Esophagus muscularis mucosa (tissue), 4 donors: ENCODE results near the gene SAP130.

Source experiments
- EP300 ChIP-seq: sonication (generic); formaldehyde crosslinking; IDR thresholded peaks from one replicate; pipeline ENCODE4 v1.6.1; 2017; ENCODE audit warnings: antibody characterized with exemption
- POLR2A ChIP-seq: fragments of 450-650 bp; IDR thresholded peaks from one replicate; pipeline ENCODE4 v1.6.1; 2017; ENCODE audit warnings: antibody characterized with exemption, moderate library complexity, mild to moderate bottlenecking, low read depth
- POLR2AphosphoS5 ChIP-seq, 2 donors: sonication (generic); formaldehyde crosslinking; IDR thresholded peaks; one replicate each; pipeline ENCODE4 v1.6.1; 2017; ENCODE audit warnings: antibody characterized with exemption in 2 of 2
- TF ChIP-seq, protein P1 (sequence below), 3 experiments: fragments of 200-600 bp in 2 of 3; fragments of 450-650 bp in 1 of 3; sonication (generic) in 2 of 3; IDR thresholded peaks; one replicate each; pipeline ENCODE4 v1.5.1; 2017 to 2019; ENCODE audit warnings: antibody characterized with exemption in 3 of 3, mild to moderate bottlenecking in 2 of 3, moderate library complexity in 1 of 3

DNA sequence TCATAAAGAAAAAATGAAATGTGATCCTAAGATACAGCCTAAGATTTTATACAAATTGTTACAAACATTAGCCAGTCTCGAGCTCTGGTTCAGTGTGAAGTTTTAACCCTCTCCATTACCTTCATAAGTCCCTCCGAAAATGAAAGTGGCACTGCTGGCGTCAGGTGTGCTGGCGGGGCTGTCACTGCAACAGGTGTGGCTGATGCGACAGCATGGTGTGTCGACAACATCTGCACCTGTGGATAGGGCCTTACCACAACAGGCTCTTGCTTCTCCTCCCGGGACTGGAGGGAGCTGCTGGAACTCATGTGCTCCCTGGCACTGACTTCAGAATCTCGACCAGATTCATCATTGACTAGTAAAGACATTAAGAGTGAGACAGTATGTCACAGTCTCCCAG, 10.3 kb downstream of the SAP130 start:
- TF ChIP-seq, protein P1, sequence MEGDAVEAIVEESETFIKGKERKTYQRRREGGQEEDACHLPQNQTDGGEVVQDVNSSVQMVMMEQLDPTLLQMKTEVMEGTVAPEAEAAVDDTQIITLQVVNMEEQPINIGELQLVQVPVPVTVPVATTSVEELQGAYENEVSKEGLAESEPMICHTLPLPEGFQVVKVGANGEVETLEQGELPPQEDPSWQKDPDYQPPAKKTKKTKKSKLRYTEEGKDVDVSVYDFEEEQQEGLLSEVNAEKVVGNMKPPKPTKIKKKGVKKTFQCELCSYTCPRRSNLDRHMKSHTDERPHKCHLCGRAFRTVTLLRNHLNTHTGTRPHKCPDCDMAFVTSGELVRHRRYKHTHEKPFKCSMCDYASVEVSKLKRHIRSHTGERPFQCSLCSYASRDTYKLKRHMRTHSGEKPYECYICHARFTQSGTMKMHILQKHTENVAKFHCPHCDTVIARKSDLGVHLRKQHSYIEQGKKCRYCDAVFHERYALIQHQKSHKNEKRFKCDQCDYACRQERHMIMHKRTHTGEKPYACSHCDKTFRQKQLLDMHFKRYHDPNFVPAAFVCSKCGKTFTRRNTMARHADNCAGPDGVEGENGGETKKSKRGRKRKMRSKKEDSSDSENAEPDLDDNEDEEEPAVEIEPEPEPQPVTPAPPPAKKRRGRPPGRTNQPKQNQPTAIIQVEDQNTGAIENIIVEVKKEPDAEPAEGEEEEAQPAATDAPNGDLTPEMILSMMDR (IDR thresholded peaks at IDR 0.05) = no peak
- TF ChIP-seq EP300 (no peak), POLR2AphosphoS5 (IDR thresholded peaks at IDR 0.05) (no peak), POLR2A (no peak)
